HG02970 (cell line): ENCODE measurements around the gene AEBP1.

ENCODE experiments used
- ATAC-seq: cut with Tn5 transposase; IDR thresholded peaks from one replicate; pipeline ENCODE4 v1.9.1; 2021; ENCODE audit warnings: mild to moderate bottlenecking, moderate library complexity, moderate number of reproducible peaks; ENCODE audit not compliant: unreplicated experiment, low FRiP score

AEBP1 gene

GRCh38 chr7:44103923-44104859 lies at the start of gene AEBP1:
TSS of gene AEBP1 (plus strand) at chr7:44104345. CDS start at chr7:44104666, 321 bp downstream.
- ATAC-seq = no peak

- ATAC-seq = no peak
Measured at GRCh38 chr7:44056681-44057080, 47.5 kb upstream of the AEBP1 start.

GRCh38 chr7:44057181-44057848 lies 46.8 kb upstream of the AEBP1 start:
- no peak for ATAC-seq

GRCh38 chr7:44057849-44058758 lies 46.0 kb upstream of the AEBP1 start:
- ATAC-seq = no peak

GRCh38 chr7:44058759-44059218 lies 45.4 kb upstream of the AEBP1 start:
- no peak for ATAC-seq

- no peak for ATAC-seq
Measured at GRCh38 chr7:44059219-44060090, 44.7 kb upstream of the AEBP1 start.

GRCh38 chr7:44060091-44060947 lies 43.8 kb upstream of the AEBP1 start:
- ATAC-seq = no peak

- no peak for ATAC-seq
Measured at GRCh38 chr7:44060948-44061644, 43.0 kb upstream of the AEBP1 start.

- ATAC-seq = no peak
Measured at GRCh38 chr7:44061645-44062179, 42.4 kb upstream of the AEBP1 start.

GRCh38 chr7:44062180-44062902 lies 41.8 kb upstream of the AEBP1 start:
- no peak for ATAC-seq

GRCh38 chr7:44062903-44063295 lies 41.2 kb upstream of the AEBP1 start:
- no peak for ATAC-seq

- no peak for ATAC-seq
Measured at GRCh38 chr7:44063547-44063893, 40.6 kb upstream of the AEBP1 start.

- ATAC-seq = no peak
Measured at GRCh38 chr7:44063894-44064651, 40.1 kb upstream of the AEBP1 start.

GRCh38 chr7:44064791-44065430 lies 39.2 kb upstream of the AEBP1 start:
- ATAC-seq = no peak

GRCh38 chr7:44065431-44066110 lies 38.6 kb upstream of the AEBP1 start, which contains the start of gene PGAM2:
TSS of gene PGAM2 (minus strand) at chr7:44065567. CDS start at chr7:44065529, 38 bp downstream.
- no peak for ATAC-seq
